ENCODE measurements around the gene CEP55. TPM values are rescaled to one million over a fixed set of nuclear protein-coding genes. Genes with fewer than 3 reads are reported as not detected.
"Not testable (repeated sequence)": the region's sequence is repeated elsewhere in the genome, so short reads cannot be mapped to it uniquely, and the experiment has no call there.

Gene CEP55
- total and polyA plus RNA-seq, 2 donors: 6.4 to 28.7 TPM

- no peaks in the 10 kb centered on the region for H3K9me3 ChIP-seq (ENCODE audit: control insufficient read depth in 2 of 2, insufficient read depth in 1 of 2, low read length in 1 of 2)
- no peak for DNase-seq (ENCODE audit: low read depth in 6 of 9, low spot score in 9 of 9)
- H3K4me1 ChIP-seq (ENCODE audit: control insufficient read depth in 2 of 2, insufficient read depth in 2 of 2, low read length in 2 of 2): no peaks in the 10 kb centered on the region
- no peaks in the 10 kb centered on the region for H3K27me3 ChIP-seq (ENCODE audit: control insufficient read depth in 2 of 2, insufficient read depth in 1 of 2, low read length in 1 of 2)
- no peak overlapping the region for H3K4me3 ChIP-seq (ENCODE audit: low read length in 2 of 2)
- H3K27ac ChIP-seq (ENCODE audit: low read depth in 1 of 2, low read length in 1 of 2): no peak overlapping the region
- 97% methylated on average over 4 of the region's 4 CpGs for WGBS
- peaks cover 25 to 44% of the 10 kb centered on the region in 2 donors for H3K36me3 ChIP-seq (ENCODE audit: control insufficient read depth in 2 of 2, insufficient read depth in 2 of 2, low read length in 1 of 2)
Measured at GRCh38 chr10:93514521-93514920, 18.1 kb downstream of the CEP55 start.

DNA sequence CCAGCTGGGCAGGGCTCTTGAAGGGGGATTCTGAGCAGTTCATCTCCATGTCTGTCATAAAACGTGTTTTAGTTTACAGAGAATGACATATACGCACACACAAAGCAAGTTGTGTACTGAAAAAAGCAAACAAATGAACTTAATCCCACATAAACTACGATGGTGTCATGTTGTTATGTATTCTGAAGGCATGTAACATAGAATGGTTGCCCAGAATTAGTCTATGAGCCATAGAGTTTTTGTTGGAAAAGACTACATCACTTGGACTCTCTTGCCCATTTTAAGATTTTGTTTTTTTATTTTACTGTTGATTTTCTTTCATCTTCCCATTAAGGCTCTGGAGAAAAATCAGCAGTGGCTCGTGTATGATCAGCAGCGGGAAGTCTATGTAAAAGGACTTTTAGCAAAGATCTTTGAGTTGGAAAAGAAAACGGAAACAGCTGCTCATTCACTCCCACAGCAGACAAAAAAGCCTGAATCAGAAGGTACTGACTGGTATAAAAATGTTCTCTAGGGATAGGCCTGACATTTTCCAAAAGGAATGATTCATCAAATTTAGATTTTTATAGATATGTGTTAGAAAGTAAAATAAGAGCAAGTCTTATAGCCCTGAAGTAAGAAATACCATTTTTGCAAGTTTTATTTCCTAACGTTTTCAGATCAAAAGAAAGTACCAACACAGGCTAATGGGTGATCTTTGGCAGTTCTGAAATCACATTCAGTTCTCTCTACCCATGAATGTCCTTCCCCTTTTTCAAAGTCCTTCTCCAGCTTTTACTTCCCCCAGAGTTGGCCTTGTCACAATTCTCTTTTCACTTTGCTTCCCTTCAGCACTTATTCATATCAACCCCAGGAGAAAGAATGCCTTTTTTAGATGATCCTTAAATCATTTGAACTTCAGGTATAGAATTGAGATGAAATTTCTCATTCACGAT is 18.9 kb downstream of the CEP55 start:
- H3K4me3 ChIP-seq (ENCODE audit: low read length in 2 of 2): no peak overlapping the region
- no peaks in the 10 kb centered on the region for H3K4me1 ChIP-seq (ENCODE audit: control insufficient read depth in 2 of 2, insufficient read depth in 2 of 2, low read length in 2 of 2)
- H3K27ac ChIP-seq (ENCODE audit: low read depth in 1 of 2, low read length in 1 of 2): no peak overlapping the region
- peaks cover 31 to 49% of the 10 kb centered on the region in 2 donors for H3K36me3 ChIP-seq (ENCODE audit: control insufficient read depth in 2 of 2, insufficient read depth in 2 of 2, low read length in 1 of 2)
- no peaks in the 10 kb centered on the region for H3K27me3 ChIP-seq (ENCODE audit: control insufficient read depth in 2 of 2, insufficient read depth in 1 of 2, low read length in 1 of 2)
- no peaks in the 10 kb centered on the region for H3K9me3 ChIP-seq (ENCODE audit: control insufficient read depth in 2 of 2, insufficient read depth in 1 of 2, low read length in 1 of 2)
- no peak for DNase-seq (ENCODE audit: low read depth in 6 of 9, low spot score in 9 of 9)
- 78% methylated on average over 8 of the region's 8 CpGs for WGBS

DNA sequence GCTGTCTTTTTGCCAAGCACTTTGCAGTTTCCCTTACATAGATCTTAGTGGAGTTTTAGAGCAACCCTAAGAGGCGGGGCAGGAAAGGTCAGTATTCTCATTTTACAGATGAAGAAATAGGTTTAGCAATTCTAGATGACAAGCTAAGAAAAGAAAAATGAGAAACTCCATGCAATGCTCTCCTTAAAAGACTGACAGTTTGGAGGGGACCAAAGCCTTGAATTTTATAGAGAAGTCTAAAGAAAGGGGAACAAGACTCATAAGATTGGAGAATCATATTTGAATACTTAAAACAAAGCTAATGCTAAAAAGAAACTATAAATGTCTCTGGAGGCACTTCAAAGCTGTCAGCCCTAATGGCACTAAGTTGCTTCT is 19.6 kb downstream of the CEP55 start:
- H3K4me3 ChIP-seq (ENCODE audit: low read length in 2 of 2): no peak overlapping the region
- no peaks in the 10 kb centered on the region for H3K4me1 ChIP-seq (ENCODE audit: control insufficient read depth in 2 of 2, insufficient read depth in 2 of 2, low read length in 2 of 2)
- no peaks in the 10 kb centered on the region for H3K27me3 ChIP-seq (ENCODE audit: control insufficient read depth in 2 of 2, insufficient read depth in 1 of 2, low read length in 1 of 2)
- H3K27ac ChIP-seq (ENCODE audit: low read depth in 1 of 2, low read length in 1 of 2): no peak overlapping the region
- H3K9me3 ChIP-seq (ENCODE audit: control insufficient read depth in 2 of 2, insufficient read depth in 1 of 2, low read length in 1 of 2): peaks cover 0 to 1% of the 10 kb centered on the region in 2 donors
- 92% methylated on average over 1 of the region's 1 CpG for WGBS
- H3K36me3 ChIP-seq (ENCODE audit: control insufficient read depth in 2 of 2, insufficient read depth in 2 of 2, low read length in 1 of 2): peaks cover 34 to 52% of the 10 kb centered on the region in 2 donors
- DNase-seq (ENCODE audit: low read depth in 6 of 9, low spot score in 9 of 9): no peak

DNA sequence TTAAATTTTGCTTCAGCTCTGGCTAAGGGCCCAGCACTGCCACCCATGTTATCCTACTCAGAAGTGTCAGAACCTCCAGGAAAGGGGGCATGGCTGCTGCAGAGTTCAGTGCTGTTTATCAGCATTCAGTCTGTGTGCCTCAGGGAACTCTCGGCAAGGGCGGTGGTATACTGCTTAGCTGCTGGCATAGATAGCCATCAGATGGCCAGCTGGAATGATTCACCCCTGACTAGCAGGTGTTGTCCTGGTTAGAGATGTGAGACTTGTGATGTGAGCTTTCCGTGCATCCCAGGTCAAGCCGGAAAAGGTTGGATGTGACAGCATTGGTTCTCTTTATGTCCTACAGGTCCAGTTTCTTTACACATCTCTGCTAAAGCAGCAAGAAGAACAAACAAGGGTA is 22.1 kb downstream of the CEP55 start:
- no peak overlapping the region for H3K4me3 ChIP-seq (ENCODE audit: low read length in 2 of 2)
- 99% methylated on average over 4 of the region's 4 CpGs for WGBS
- no peak overlapping the region for H3K27ac ChIP-seq (ENCODE audit: low read depth in 1 of 2, low read length in 1 of 2)
- peaks cover 38 to 50% of the 10 kb centered on the region in 2 donors for H3K36me3 ChIP-seq (ENCODE audit: control insufficient read depth in 2 of 2, insufficient read depth in 2 of 2, low read length in 1 of 2)
- peaks cover 0 to 4% of the 10 kb centered on the region in 2 donors for H3K9me3 ChIP-seq (ENCODE audit: control insufficient read depth in 2 of 2, insufficient read depth in 1 of 2, low read length in 1 of 2)
- no peaks in the 10 kb centered on the region for H3K27me3 ChIP-seq (ENCODE audit: control insufficient read depth in 2 of 2, insufficient read depth in 1 of 2, low read length in 1 of 2)
- H3K4me1 ChIP-seq (ENCODE audit: control insufficient read depth in 2 of 2, insufficient read depth in 2 of 2, low read length in 2 of 2): no peaks in the 10 kb centered on the region
- DNase-seq (ENCODE audit: low read depth in 6 of 9, low spot score in 9 of 9): no peak

DNA sequence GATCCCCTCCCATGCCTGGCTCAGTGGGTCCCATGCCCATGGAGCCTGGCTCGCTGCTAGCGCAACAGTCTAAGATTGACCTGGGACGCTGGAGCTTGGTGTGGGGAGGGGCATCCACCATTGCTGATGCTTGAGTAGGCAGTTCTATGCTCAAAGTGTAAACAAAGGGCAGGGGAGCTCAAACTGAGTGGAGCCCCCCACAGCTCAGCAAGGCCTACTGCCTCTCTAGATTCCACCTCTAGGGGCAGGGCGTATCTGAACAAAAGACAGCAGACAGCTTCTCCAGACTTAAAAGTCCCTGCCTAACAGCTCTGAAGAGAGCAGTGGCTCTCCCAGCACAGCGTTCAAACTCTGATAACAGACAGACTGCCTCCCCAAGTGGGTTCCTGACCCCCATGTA is 38.9 kb downstream of the CEP55 start:
- DNase-seq (ENCODE audit: low read depth in 6 of 9, low spot score in 9 of 9): no peak
- Histone ChIP-seq H3K27ac (ENCODE audit: low read depth in 1 of 2, low read length in 1 of 2) (no peak overlapping the region), H3K9me3 (ENCODE audit: control insufficient read depth in 2 of 2, insufficient read depth in 1 of 2, low read length in 1 of 2) (no peaks in the 10 kb centered on the region), H3K4me1 (ENCODE audit: control insufficient read depth in 2 of 2, insufficient read depth in 2 of 2, low read length in 2 of 2) (no peaks in the 10 kb centered on the region), H3K36me3 (ENCODE audit: control insufficient read depth in 2 of 2, insufficient read depth in 2 of 2, low read length in 1 of 2) (no peaks in the 10 kb centered on the region), H3K4me3 (ENCODE audit: low read length in 2 of 2) (no peak overlapping the region), H3K27me3 (ENCODE audit: control insufficient read depth in 2 of 2, insufficient read depth in 1 of 2, low read length in 1 of 2) (no peaks in the 10 kb centered on the region)
- WGBS: 97% methylated on average over 5 of the region's 5 CpGs

DNA sequence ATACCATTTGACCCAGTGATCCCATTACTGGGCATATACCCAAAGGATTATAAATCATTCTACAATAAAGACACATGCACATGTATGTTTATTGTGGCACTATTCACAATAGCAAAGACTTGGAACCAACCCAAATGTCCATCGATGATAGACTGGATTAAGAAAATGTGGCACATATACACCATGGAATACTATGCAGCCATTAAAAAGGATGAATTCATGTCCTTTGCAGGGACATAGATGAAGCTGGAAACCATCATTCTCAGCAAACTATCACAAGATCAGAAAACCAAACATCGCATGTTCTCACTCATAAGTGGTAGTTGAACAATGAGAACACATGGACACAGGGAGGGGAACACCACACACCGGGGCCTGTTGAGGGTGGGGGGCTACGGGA is 44.5 kb downstream of the CEP55 start:
- WGBS: 98% methylated on average over 4 of the region's 4 CpGs
- H3K4me1 ChIP-seq (ENCODE audit: control insufficient read depth in 2 of 2, insufficient read depth in 2 of 2, low read length in 2 of 2); H3K27ac ChIP-seq (ENCODE audit: low read depth in 1 of 2, low read length in 1 of 2); H3K36me3 ChIP-seq (ENCODE audit: control insufficient read depth in 2 of 2, insufficient read depth in 2 of 2, low read length in 1 of 2); DNase-seq (ENCODE audit: low read depth in 6 of 9, low spot score in 9 of 9); H3K4me3 ChIP-seq (ENCODE audit: low read length in 2 of 2); H3K27me3 ChIP-seq (ENCODE audit: control insufficient read depth in 2 of 2, insufficient read depth in 1 of 2, low read length in 1 of 2); H3K9me3 ChIP-seq (ENCODE audit: control insufficient read depth in 2 of 2, insufficient read depth in 1 of 2, low read length in 1 of 2): not testable (repeated sequence)

GRCh38 chr10:93541402-93542357 is 45.3 kb downstream of the CEP55 start:
- DNase-seq (ENCODE audit: low read depth in 6 of 9, low spot score in 9 of 9): peak in 2 of 9 donors; percentile 15 to 21
- H3K27ac ChIP-seq (ENCODE audit: low read depth in 1 of 2, low read length in 1 of 2): no peak overlapping the region
- H3K36me3 ChIP-seq (ENCODE audit: control insufficient read depth in 2 of 2, insufficient read depth in 2 of 2, low read length in 1 of 2): no peaks in the 10 kb centered on the region
- no peak overlapping the region for H3K4me3 ChIP-seq (ENCODE audit: low read length in 2 of 2)
- H3K9me3 ChIP-seq (ENCODE audit: control insufficient read depth in 2 of 2, insufficient read depth in 1 of 2, low read length in 1 of 2): no peaks in the 10 kb centered on the region
- peaks cover 0 to 2% of the 10 kb centered on the region in 2 donors for H3K27me3 ChIP-seq (ENCODE audit: control insufficient read depth in 2 of 2, insufficient read depth in 1 of 2, low read length in 1 of 2)
- H3K4me1 ChIP-seq (ENCODE audit: control insufficient read depth in 2 of 2, insufficient read depth in 2 of 2, low read length in 2 of 2): peaks cover 0 to 2% of the 10 kb centered on the region in 2 donors
- WGBS: 67% methylated on average over 23 of the region's 23 CpGs

GRCh38 chr10:93542358-93542791 is 46.0 kb downstream of the CEP55 start:
- H3K4me1 ChIP-seq (ENCODE audit: control insufficient read depth in 2 of 2, insufficient read depth in 2 of 2, low read length in 2 of 2): peaks cover 0 to 2% of the 10 kb centered on the region in 2 donors
- no peaks in the 10 kb centered on the region for H3K36me3 ChIP-seq (ENCODE audit: control insufficient read depth in 2 of 2, insufficient read depth in 2 of 2, low read length in 1 of 2)
- 34% methylated on average over 10 of the region's 10 CpGs for WGBS
- no peak overlapping the region for H3K27ac ChIP-seq (ENCODE audit: low read depth in 1 of 2, low read length in 1 of 2)
- DNase-seq (ENCODE audit: low read depth in 6 of 9, low spot score in 9 of 9): no peak
- peaks cover 0 to 2% of the 10 kb centered on the region in 2 donors for H3K27me3 ChIP-seq (ENCODE audit: control insufficient read depth in 2 of 2, insufficient read depth in 1 of 2, low read length in 1 of 2)
- no peaks in the 10 kb centered on the region for H3K9me3 ChIP-seq (ENCODE audit: control insufficient read depth in 2 of 2, insufficient read depth in 1 of 2, low read length in 1 of 2)
- no peak overlapping the region for H3K4me3 ChIP-seq (ENCODE audit: low read length in 2 of 2)

DNA sequence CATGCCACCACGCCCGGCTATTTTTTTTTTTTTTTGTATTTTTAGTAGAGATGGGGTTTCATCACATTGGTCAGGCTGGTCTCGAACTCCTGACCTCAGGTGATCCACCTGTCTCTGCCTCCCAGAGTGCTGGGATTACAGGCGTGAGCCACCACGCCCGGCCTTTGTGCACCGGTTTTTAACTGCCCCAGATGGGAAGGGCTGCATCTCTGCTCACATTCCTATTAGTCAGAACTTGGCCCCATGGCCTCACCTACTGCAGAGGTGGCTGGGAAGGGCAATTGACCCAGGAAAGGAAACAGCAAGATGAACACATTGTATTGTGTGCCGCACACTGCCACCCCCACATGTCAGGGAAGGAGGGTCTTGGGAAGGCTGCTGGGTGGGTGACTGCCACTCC is 50.6 kb downstream of the CEP55 start:
- not testable (repeated sequence) for H3K36me3 ChIP-seq (ENCODE audit: control insufficient read depth in 2 of 2, insufficient read depth in 2 of 2, low read length in 1 of 2); H3K4me1 ChIP-seq (ENCODE audit: control insufficient read depth in 2 of 2, insufficient read depth in 2 of 2, low read length in 2 of 2); H3K9me3 ChIP-seq (ENCODE audit: control insufficient read depth in 2 of 2, insufficient read depth in 1 of 2, low read length in 1 of 2); DNase-seq (ENCODE audit: low read depth in 6 of 9, low spot score in 9 of 9); H3K27ac ChIP-seq (ENCODE audit: low read depth in 1 of 2, low read length in 1 of 2); H3K27me3 ChIP-seq (ENCODE audit: control insufficient read depth in 2 of 2, insufficient read depth in 1 of 2, low read length in 1 of 2); H3K4me3 ChIP-seq (ENCODE audit: low read length in 2 of 2)
- 93% methylated on average over 8 of the region's 8 CpGs for WGBS

All from thymus (tissue), 11 donors.